Brain microvascular endothelial cell (primary cell): Measurements from ENCODE around the gene LMNA.
"Not testable (repeated sequence)": the region's sequence is repeated elsewhere in the genome, so short reads cannot be mapped to it uniquely, and the experiment has no call there.

Experiments used
- DNase-seq: peaks from one replicate; pipeline ENCODE4 v3.0.0-alpha.2; 2020
- H3K27ac ChIP-seq: fragments of 250-450 bp; sonication (Bioruptor Pico); 2 replicates; pipeline ENCODE4 v1.5.1; 2020; ENCODE audit warnings: mild to moderate bottlenecking, moderate library complexity
- H3K27me3 ChIP-seq: fragments of 250-450 bp; sonication (Bioruptor Pico); replicated peaks from 2 replicates; pipeline ENCODE4 v1.5.1; 2020; ENCODE audit warnings: mild to moderate bottlenecking
- H3K36me3 ChIP-seq: fragments of 250-450 bp; sonication (Bioruptor Pico); replicated peaks from 2 replicates; pipeline ENCODE4 v1.5.1; 2020; ENCODE audit warnings: mild to moderate bottlenecking
- H3K4me3 ChIP-seq: 2 replicates; pipeline ENCODE4 v1.5.1; 2011; ENCODE audit warnings: low read depth, mild to moderate bottlenecking, control low read depth, low read length, moderate library complexity
- in situ Hi-C: cut with HindIII; loops from 2 replicates; pipeline ENCODE4 v1.10.0; 2017; ENCODE audit warnings: low sequenced_read_pairs, low pct_ligation_motif_present
- TF ChIP-seq, protein P1 (sequence below): IDR thresholded peaks from 2 replicates; pipeline ENCODE4 v1.5.1; 2011; ENCODE audit warnings: low read depth, mild to moderate bottlenecking, moderate library complexity, low read length, control low read depth, inconsistent platforms; ENCODE audit errors: missing control alignments

LMNA gene

DNA sequence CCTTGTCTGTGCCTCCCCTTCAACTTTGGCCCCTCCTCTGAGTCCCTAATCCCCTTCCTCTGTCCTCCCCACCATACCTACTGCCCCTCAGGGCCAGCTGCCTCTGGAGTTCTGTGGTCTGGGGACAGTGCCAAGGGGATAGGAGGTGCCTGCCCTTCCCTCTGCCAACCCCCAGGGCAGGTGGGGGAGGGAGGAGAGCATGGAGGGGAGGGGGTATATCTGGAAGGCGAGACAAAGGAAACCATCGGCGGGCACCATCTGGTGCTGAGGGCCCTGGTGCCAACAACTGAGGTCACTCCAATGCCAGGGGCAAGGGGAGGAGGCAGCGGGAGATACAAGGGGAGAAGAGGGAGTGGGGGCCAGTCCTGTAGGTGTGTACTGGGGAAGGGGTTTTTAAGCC lies 44.0 kb upstream of the LMNA start:
- no peaks in the 10 kb centered on the region for H3K27me3 ChIP-seq
- in situ Hi-C loops: no loop called here
- H3K27ac ChIP-seq: no peak overlapping the region
- no peak overlapping the region for H3K4me3 ChIP-seq
- TF ChIP-seq, protein P1, sequence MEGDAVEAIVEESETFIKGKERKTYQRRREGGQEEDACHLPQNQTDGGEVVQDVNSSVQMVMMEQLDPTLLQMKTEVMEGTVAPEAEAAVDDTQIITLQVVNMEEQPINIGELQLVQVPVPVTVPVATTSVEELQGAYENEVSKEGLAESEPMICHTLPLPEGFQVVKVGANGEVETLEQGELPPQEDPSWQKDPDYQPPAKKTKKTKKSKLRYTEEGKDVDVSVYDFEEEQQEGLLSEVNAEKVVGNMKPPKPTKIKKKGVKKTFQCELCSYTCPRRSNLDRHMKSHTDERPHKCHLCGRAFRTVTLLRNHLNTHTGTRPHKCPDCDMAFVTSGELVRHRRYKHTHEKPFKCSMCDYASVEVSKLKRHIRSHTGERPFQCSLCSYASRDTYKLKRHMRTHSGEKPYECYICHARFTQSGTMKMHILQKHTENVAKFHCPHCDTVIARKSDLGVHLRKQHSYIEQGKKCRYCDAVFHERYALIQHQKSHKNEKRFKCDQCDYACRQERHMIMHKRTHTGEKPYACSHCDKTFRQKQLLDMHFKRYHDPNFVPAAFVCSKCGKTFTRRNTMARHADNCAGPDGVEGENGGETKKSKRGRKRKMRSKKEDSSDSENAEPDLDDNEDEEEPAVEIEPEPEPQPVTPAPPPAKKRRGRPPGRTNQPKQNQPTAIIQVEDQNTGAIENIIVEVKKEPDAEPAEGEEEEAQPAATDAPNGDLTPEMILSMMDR: no peak
- no peak for DNase-seq
- no peaks in the 10 kb centered on the region for H3K36me3 ChIP-seq

- H3K27ac ChIP-seq, H3K36me3 ChIP-seq, H3K4me3 ChIP-seq, in situ Hi-C loops, DNase-seq, H3K27me3 ChIP-seq: not testable (repeated sequence)
These were observed 43.1 kb upstream of the LMNA start for GRCh38 chr1:156071332-156071816.

DNA sequence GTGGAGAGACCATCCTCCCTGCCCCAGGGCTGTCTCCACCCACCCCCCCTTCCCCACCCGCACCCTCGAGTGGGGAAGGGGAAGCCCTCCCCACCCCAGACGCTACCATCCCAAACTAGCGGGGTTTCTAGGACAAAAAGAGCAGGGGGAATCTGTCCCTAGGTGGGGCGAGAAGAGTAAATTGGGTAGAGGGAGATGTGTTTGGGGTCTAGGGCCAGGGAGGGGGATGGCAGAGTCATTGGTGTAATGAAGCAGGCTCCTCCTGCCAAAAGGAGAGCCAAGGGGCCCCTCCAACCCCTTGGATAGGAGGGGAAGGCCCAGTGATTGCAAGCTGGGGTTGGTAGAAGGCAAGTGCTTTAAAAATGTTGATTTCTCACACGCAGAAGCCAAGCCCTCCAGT lies 42.3 kb upstream of the LMNA start:
- Histone ChIP-seq H3K4me3 (no peak overlapping the region), H3K27ac (no peak overlapping the region), H3K36me3 (peaks cover 10% of the 10 kb centered on the region), H3K27me3 (no peaks in the 10 kb centered on the region)
- in situ Hi-C loops: no loop called here
- TF ChIP-seq, protein P1: no peak
- DNase-seq: no peak

- in situ Hi-C loops: no loop called here
- Histone ChIP-seq H3K27me3 (no peaks in the 10 kb centered on the region), H3K36me3 (peaks cover 12% of the 10 kb centered on the region), H3K4me3 (no peak overlapping the region), H3K27ac (no peak overlapping the region)
- TF ChIP-seq, protein P1: no peak
- DNase-seq: no peak
These were observed 41.3 kb upstream of the LMNA start for GRCh38 chr1:156073110-156073687.

- no peaks in the 10 kb centered on the region for H3K27me3 ChIP-seq
- no peak overlapping the region for H3K27ac ChIP-seq
- DNase-seq: no peak
- peaks cover 12% of the 10 kb centered on the region for H3K36me3 ChIP-seq
- TF ChIP-seq, protein P1: no peak
- in situ Hi-C loops: no loop called here
- H3K4me3 ChIP-seq: no peak overlapping the region
These were observed 40.8 kb upstream of the LMNA start for GRCh38 chr1:156073740-156074139.

DNA sequence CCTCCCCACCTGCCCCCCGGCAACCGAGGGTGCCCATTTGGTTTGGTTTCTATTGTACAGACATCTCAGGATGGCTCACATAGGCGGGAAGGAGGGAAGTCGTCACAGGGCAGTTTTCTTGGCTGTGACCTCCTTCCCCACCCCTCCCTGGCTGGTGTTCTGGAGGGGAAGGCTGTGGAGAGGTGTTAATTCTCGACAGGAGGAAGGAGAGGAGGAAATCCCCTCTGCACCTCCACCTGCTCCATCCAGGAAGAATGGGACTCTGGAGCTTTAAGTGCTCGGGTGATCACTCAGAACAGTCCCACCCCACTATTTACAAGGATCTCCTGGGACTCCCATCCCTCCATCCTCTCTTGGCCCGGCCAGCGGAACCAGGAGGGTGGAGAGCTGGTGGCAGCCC lies 39.9 kb upstream of the LMNA start:
- DNase-seq: no peak
- no peak overlapping the region for H3K4me3 ChIP-seq
- H3K27me3 ChIP-seq: no peaks in the 10 kb centered on the region
- TF ChIP-seq, protein P1: no peak
- H3K36me3 ChIP-seq: peaks cover 12% of the 10 kb centered on the region
- no peak overlapping the region for H3K27ac ChIP-seq
- in situ Hi-C loops: no loop called here
